HepG2 (cell line): Measurements from ENCODE around the gene CADPS. TPM values are rescaled to one million over a fixed set of nuclear protein-coding genes. Genes with fewer than 3 reads are reported as not detected.

Experiments
- ATAC-seq: fragments of 200-7000 bp; cut with Tn5 transposase; 3 replicates; pipeline ENCODE4 v1.9.1; 2020; ENCODE audit warnings: mild to moderate bottlenecking, moderate library complexity
- BruUV-seq: library from RNA; stranded (reverse); fragments of 400-500 nt; replicated peaks from 2 replicates; lab custom pipeline; 2021; lab: Mats Ljungman, UMichigan
- CTCF ChIA-PET: fragments of 300-600 bp; formaldehyde crosslinking; extraction: SDS; loops from one replicate; lab custom pipeline; 2021; ENCODE audit warnings: low total read pairs, inconsistent platforms, low intra/inter-chr PET ratio; lab: Yijun Ruan, JAX
- POLR2A ChIA-PET: fragments of 350-600 bp; sonication (Branson Sonifier 250); formaldehyde crosslinking; loops from one replicate; lab custom pipeline; 2020; ENCODE audit warnings: antibody characterized with exemption, inconsistent platforms; lab: Yijun Ruan, JAX
- DNase-seq: peaks from one replicate; pipeline ENCODE4 v3.0.0-alpha.2; 2015; ENCODE audit warnings: low spot score
- FAIRE-seq: peaks from 3 replicates; lab custom pipeline; 2011; peaks lifted over from hg19 to GRCh38; lab: Jason Lieb, UNC
- H2AFZ ChIP-seq: one replicate; pipeline ENCODE4 v1.6.1; 2011; ENCODE audit warnings: low read length, inconsistent platforms
- H3K27ac ChIP-seq: fragments of 300-600 bp; 3 replicates; pipeline ENCODE4 v1.8.0; 2011; ENCODE audit warnings: mixed run types, mild to moderate bottlenecking, mixed read lengths, low read length, inconsistent platforms; ENCODE audit not compliant: insufficient read depth; ENCODE audit errors: extremely low read length
- H3K27me3 ChIP-seq, 2 experiments: fragments of 200-600 bp in 1 of 2; 2 replicates in 1 of 2; 3 replicates in 1 of 2; pipeline versions ENCODE4 v1.6.0 to v1.8.0; 2011; ENCODE audit warnings: low read length in 2 of 2, mild to moderate bottlenecking in 2 of 2, moderate library complexity in 2 of 2, inconsistent platforms in 1 of 2; ENCODE audit not compliant: insufficient read depth in 2 of 2, control insufficient read depth in 1 of 2
- H3K36me3 ChIP-seq, 2 experiments: fragments of 200-600 bp in 1 of 2; replicated peaks in 1 of 2; 2 replicates in 1 of 2; 3 replicates in 1 of 2; pipeline versions ENCODE4 v1.5.1 to v1.8.0; 2011; ENCODE audit warnings: low read length in 2 of 2, inconsistent platforms in 1 of 2; ENCODE audit not compliant: insufficient read depth in 2 of 2, control insufficient read depth in 1 of 2
- H3K4me1 ChIP-seq: 2 replicates; pipeline ENCODE4 v1.5.1; 2012; ENCODE audit warnings: low read length, inconsistent platforms; ENCODE audit not compliant: insufficient read depth
- H3K4me2 ChIP-seq: 2 replicates; pipeline ENCODE4 v1.6.0; 2011; ENCODE audit warnings: low read depth, low read length, inconsistent platforms
- H3K4me3 ChIP-seq, 3 experiments: fragments of 200-600 bp in 1 of 3; sonication (generic), shearing (Covaris generic) in 1 of 3; replicated peaks in 1 of 3; 2 replicates each; pipeline ENCODE4 v1.5.1; 2011 to 2016; ENCODE audit warnings: low read length in 3 of 3, inconsistent platforms in 2 of 3, low read depth in 2 of 3, mild to moderate bottlenecking in 2 of 3, control low read depth in 1 of 3, mixed read lengths in 1 of 3; ENCODE audit not compliant: insufficient read depth in 1 of 3
- H3K79me2 ChIP-seq: one replicate; pipeline ENCODE4 v1.6.1; 2011; ENCODE audit warnings: low read length, inconsistent platforms; ENCODE audit not compliant: insufficient read depth
- H3K9ac ChIP-seq: 2 replicates; pipeline ENCODE4 v1.6.0; 2011; ENCODE audit warnings: mild to moderate bottlenecking, low read depth, low read length, inconsistent platforms; ENCODE audit not compliant: insufficient read depth
- H3K9me3 ChIP-seq: 2 replicates; pipeline ENCODE4 v1.5.1; 2012; ENCODE audit warnings: mild to moderate bottlenecking, low read length
- H4K20me1 ChIP-seq: 2 replicates; pipeline ENCODE4 v1.6.0; 2011; ENCODE audit warnings: inconsistent platforms, mild to moderate bottlenecking, low read length, moderate library complexity; ENCODE audit not compliant: insufficient read depth
- AKAP8 ChIP-seq: sonication (generic); formaldehyde crosslinking; IDR thresholded peaks from 2 replicates; pipeline ENCODE4 v1.5.1; 2020; ENCODE audit warnings: mild to moderate bottlenecking, missing genetic modification reagents
- FOXJ3 ChIP-seq: sonication (generic); formaldehyde crosslinking; IDR thresholded peaks from 2 replicates; pipeline ENCODE4 v1.4.0; 2020; ENCODE audit warnings: missing genetic modification reagents, mild to moderate bottlenecking, borderline replicate concordance
- GLMP ChIP-seq: sonication (generic); formaldehyde crosslinking; IDR thresholded peaks from 2 replicates; pipeline ENCODE4 v1.9.0; 2021; ENCODE audit warnings: missing genetic modification reagents, mild to moderate bottlenecking, borderline replicate concordance
- HOXA5 ChIP-seq: sonication (generic); formaldehyde crosslinking; IDR thresholded peaks from 2 replicates; pipeline ENCODE4 v1.4.0; 2020; ENCODE audit warnings: missing genetic modification reagents
- MATR3 ChIP-seq: sonication (generic); formaldehyde crosslinking; IDR thresholded peaks from 2 replicates; pipeline ENCODE4 v1.4.0; 2020; ENCODE audit warnings: missing genetic modification reagents
- NFE2 ChIP-seq: sonication (generic); formaldehyde crosslinking; IDR thresholded peaks from 2 replicates; pipeline ENCODE4 v1.4.0; 2020; ENCODE audit warnings: missing genetic modification reagents
- NONO ChIP-seq, 2 experiments: fragments of 450-650 bp in 1 of 2; sonication (generic) in 1 of 2; formaldehyde crosslinking in 1 of 2; IDR thresholded peaks in 1 of 2; conservative IDR thresholded peaks in 1 of 2; 2 replicates each; pipeline versions ENCODE4 v1.6.1 to v1.8.0; 2017 to 2022; ENCODE audit warnings: mild to moderate bottlenecking in 1 of 2, missing genetic modification reagents in 1 of 2, moderate library complexity in 1 of 2
- NR2C2 ChIP-seq: sonication (generic); formaldehyde crosslinking; IDR thresholded peaks from 2 replicates; pipeline ENCODE4 v1.4.0; 2020; ENCODE audit warnings: missing genetic modification reagents, mild to moderate bottlenecking, moderate library complexity, borderline replicate concordance
- NR2F6 ChIP-seq, 2 experiments: IDR thresholded peaks; 2 replicates each; pipeline ENCODE4 v1.6.1; 2016; ENCODE audit warnings: antibody characterized with exemption in 1 of 2, mild to moderate bottlenecking in 1 of 2
- TBP ChIP-seq: sonication (generic); formaldehyde crosslinking; IDR thresholded peaks from 2 replicates; pipeline ENCODE4 v1.5.0; 2020; ENCODE audit warnings: missing genetic modification reagents
- ZSCAN12 ChIP-seq: sonication (generic); formaldehyde crosslinking; IDR thresholded peaks from 2 replicates; pipeline ENCODE4 v1.9.0; 2021; ENCODE audit warnings: mild to moderate bottlenecking, missing genetic modification reagents
- WGBS: methylation state at CpG from one replicate; pipeline ENCODE4 v1.1.6; 2017; ENCODE audit warnings: low lambda C conversion rate; 5-methylcytosine and 5-hydroxymethylcytosine counted together
- in situ Hi-C: cut with HindIII; loops from 2 replicates; pipeline ENCODE4 v1.10.0; 2017; ENCODE audit warnings: low pct_unique_long_range_greater_than_20kb; ENCODE audit not compliant: extremely low pct_ligation_motif_present
- intact Hi-C: fragments of 100-400 bp; cut with micrococcal nuclease; formaldehyde crosslinking; loops from one replicate; pipeline ENCODE4 v1.10.0; 2022; ENCODE audit not compliant: unreplicated experiment
- polyA plus RNA-seq, 8 experiments: library from polyadenylated mRNA; depleted of rRNA in 3 of 8; stranded (reverse) in 7 of 8; unstranded in 1 of 8; fragments of >200 nt; fragmentation: Illumina TruSeq in 4 of 8; extraction: Trizol in 4 of 8; gene quantifications; 2 replicates each; pipeline versions ENCODE4 v1.2.1 to v1.2.3, GENCODE V29; 2011 to 2016; ENCODE audit warnings: low read depth in 4 of 8, missing spikeins in 1 of 8, mixed read lengths in 1 of 8; ENCODE audit not compliant: insufficient read depth in 1 of 8
- total RNA-seq, 5 experiments: library from RNA; depleted of rRNA; stranded (reverse); fragments of >200 nt; fragmentation: Illumina TruSeq; extraction: Trizol; gene quantifications; 2 replicates each; pipeline ENCODE4 v1.2.3, GENCODE V29; 2016; ENCODE audit warnings: low read depth in 1 of 5

CADPS gene
- total and polyA plus RNA-seq, 2 of the 13 experiments (the other 11 are each of a cell fraction or from before 2014, with no cell fraction given): not detected

DNA sequence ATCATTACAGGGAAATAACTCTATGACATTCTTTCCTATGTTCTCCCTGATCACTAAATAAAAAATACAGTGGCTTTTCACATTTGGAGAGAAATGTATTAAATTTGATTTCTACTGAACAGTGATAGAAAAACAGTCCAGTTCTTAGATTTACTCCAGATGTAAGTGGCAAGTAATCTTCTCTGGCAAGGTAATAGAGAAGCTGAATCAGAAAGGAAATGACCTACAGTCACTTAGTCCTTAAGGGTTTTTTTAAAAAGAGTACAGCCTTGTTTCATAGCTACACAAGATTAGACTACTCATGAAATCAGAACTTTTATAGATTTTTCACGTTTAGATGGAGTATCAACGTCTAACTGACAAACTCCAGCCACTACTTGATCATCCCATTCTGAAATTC lies 236.9 kb downstream of the CADPS start:
- Histone ChIP-seq H3K27ac (no peak overlapping the region), H3K4me2 (no peak overlapping the region), H3K27me3 (no peaks in the 10 kb centered on the region), H3K36me3 (no peaks in the 10 kb centered on the region), H4K20me1 (no peaks in the 10 kb centered on the region), H3K9ac (no peak overlapping the region), H2AFZ (no peak overlapping the region), H3K79me2 (no peaks in the 10 kb centered on the region), H3K4me3 (no peak overlapping the region), H3K9me3 (no peaks in the 10 kb centered on the region), H3K4me1 (no peaks in the 10 kb centered on the region)
- no peak for ATAC-seq
- CTCF ChIA-PET: no interaction called here
- TF ChIP-seq TBP (CRISPR knock-in tag) (no peak), NR2C2 (CRISPR knock-in tag) (no peak), GLMP (CRISPR knock-in tag) (no peak), FOXJ3 (CRISPR knock-in tag) (no peak), MATR3 (CRISPR knock-in tag) (no peak), NFE2 (CRISPR knock-in tag) (no peak), AKAP8 (CRISPR knock-in tag) (no peak), NR2F6 (IDR thresholded peaks at IDR 0.05) (no peak), NR2F6 (CRISPR knock-in tag; IDR thresholded peaks at IDR 0.05) (no peak), HOXA5 (CRISPR knock-in tag) (no peak), NONO (IDR thresholded peaks at IDR 0.05) (no peak), NONO (CRISPR knock-in tag; conservative IDR thresholded peaks at IDR 0.05) (no peak), ZSCAN12 (CRISPR knock-in tag) (no peak)
- FAIRE-seq: no peak
- WGBS: 0% methylated on average over 2 of the region's 2 CpGs
- in situ Hi-C loops: loop anchor here (25.0 kb wide), 1 partner anchor 1174 kb away; the partner anchor contains the start of gene C3orf49
- POLR2A ChIA-PET: no interaction called here
- intact Hi-C loops: no loop called here
- DNase-seq: no peak
- no TSS peak for BruUV-seq
